ENCODE measurements around the gene KIF5C. TPM values are rescaled to one million over a fixed set of nuclear protein-coding genes. Genes with fewer than 3 reads are reported as not detected.

The KIF5C gene
- total RNA-seq, 1 donor from 2014 or later = not detected

- Histone ChIP-seq H3K36me3 (ENCODE audit: control insufficient read depth, insufficient read depth, low read length) (no peaks in the 10 kb centered on the region), H3K4me3 (ENCODE audit: low read depth, low read length) (no peak overlapping the region), H3K27me3 (ENCODE audit: control insufficient read depth, insufficient read depth, low read length) (peaks cover 2% of the 10 kb centered on the region)
- no peak for DNase-seq (ENCODE audit: low read depth)
- no peak for TF ChIP-seq CTCF (IDR thresholded peaks at IDR 0.05; ENCODE audit: insufficient read depth, low read length, severe bottlenecking)
- FAIRE-seq = peak; percentile 88
Measured at GRCh38 chr2:148990968-148991367, 115.9 kb downstream of the KIF5C start.

GRCh38 chr2:148992448-148992847, 117.4 kb downstream of the KIF5C start:
- H3K27me3 ChIP-seq (ENCODE audit: control insufficient read depth, insufficient read depth, low read length) = peaks cover 2% of the 10 kb centered on the region
- H3K36me3 ChIP-seq (ENCODE audit: control insufficient read depth, insufficient read depth, low read length) = no peaks in the 10 kb centered on the region
- DNase-seq (ENCODE audit: low read depth) (no peak), FAIRE-seq (no peak)
- TF ChIP-seq CTCF (IDR thresholded peaks at IDR 0.05; ENCODE audit: insufficient read depth, low read length, severe bottlenecking) = no peak
- no peak overlapping the region for H3K4me3 ChIP-seq (ENCODE audit: low read depth, low read length)

GRCh38 chr2:148993351-148993750, 118.3 kb downstream of the KIF5C start:
- peaks cover 2% of the 10 kb centered on the region for H3K27me3 ChIP-seq (ENCODE audit: control insufficient read depth, insufficient read depth, low read length)
- no peak overlapping the region for H3K4me3 ChIP-seq (ENCODE audit: low read depth, low read length)
- TF ChIP-seq CTCF (IDR thresholded peaks at IDR 0.05; ENCODE audit: insufficient read depth, low read length, severe bottlenecking) = no peak
- no peaks in the 10 kb centered on the region for H3K36me3 ChIP-seq (ENCODE audit: control insufficient read depth, insufficient read depth, low read length)
- FAIRE-seq (peak; percentile 58), DNase-seq (ENCODE audit: low read depth) (no peak)

- DNase-seq (ENCODE audit: low read depth) (peak; percentile 48), FAIRE-seq (no peak)
- Histone ChIP-seq H3K36me3 (ENCODE audit: control insufficient read depth, insufficient read depth, low read length) (no peaks in the 10 kb centered on the region), H3K27me3 (ENCODE audit: control insufficient read depth, insufficient read depth, low read length) (peaks cover 3% of the 10 kb centered on the region), H3K4me3 (ENCODE audit: low read depth, low read length) (no peak overlapping the region)
- no peak for TF ChIP-seq CTCF (IDR thresholded peaks at IDR 0.05; ENCODE audit: insufficient read depth, low read length, severe bottlenecking)
Measured at GRCh38 chr2:148994341-148994740, 119.3 kb downstream of the KIF5C start.

GRCh38 chr2:148996805-148997204, 121.8 kb downstream of the KIF5C start:
- FAIRE-seq = no peak
- peaks cover 2% of the 10 kb centered on the region for H3K27me3 ChIP-seq (ENCODE audit: control insufficient read depth, insufficient read depth, low read length)

More at GRCh38 chr2:148996805-148997204, 121.8 kb downstream of the KIF5C start:
- no peak for DNase-seq (ENCODE audit: low read depth)
- Histone ChIP-seq H3K4me3 (ENCODE audit: low read depth, low read length) (no peak overlapping the region), H3K36me3 (ENCODE audit: control insufficient read depth, insufficient read depth, low read length) (no peaks in the 10 kb centered on the region)
- TF ChIP-seq CTCF (IDR thresholded peaks at IDR 0.05; ENCODE audit: insufficient read depth, low read length, severe bottlenecking) = no peak
